Activated naive CD4-positive, alpha-beta T cell treated with anti-CD3 and anti-CD28 coated beads for 36 hours (primary cell): ENCODE results near the gene CNGB1. TPM values are rescaled to one million over a fixed set of nuclear protein-coding genes. Genes with fewer than 3 reads are reported as not detected.

Experiments used
- CTCF ChIA-PET: fragments of 350-600 bp; sonication (Branson Sonifier 250); formaldehyde crosslinking; loops from one replicate; lab custom pipeline; 2021; ENCODE audit warnings: antibody characterized with exemption; lab: Charles Lee
- DNase-seq: peaks from one replicate; pipeline ENCODE4 v3.0.0-alpha.2; 2020
- H3K27ac Mint-ChIP-seq: one replicate; pipeline ENCODE4 v1.8.0; 2021; ENCODE audit warnings: mild to moderate bottlenecking, mixed read lengths
- H3K27me3 Mint-ChIP-seq: one replicate; pipeline ENCODE4 v1.8.0; 2021; ENCODE audit warnings: low read depth, mixed read lengths
- H3K36me3 Mint-ChIP-seq: one replicate; pipeline ENCODE4 v1.8.0; 2021; ENCODE audit warnings: low read depth, mixed read lengths
- H3K4me1 Mint-ChIP-seq: one replicate; pipeline ENCODE4 v1.8.0; 2021; ENCODE audit warnings: low read depth, mixed read lengths
- H3K4me3 Mint-ChIP-seq: one replicate; pipeline ENCODE4 v1.8.0; 2021; ENCODE audit warnings: mild to moderate bottlenecking, moderate library complexity, mixed read lengths
- H3K9me3 Mint-ChIP-seq: one replicate; pipeline ENCODE4 v1.8.0; 2021; ENCODE audit warnings: mixed read lengths
- intact Hi-C: fragments of 100-400 bp; cut with micrococcal nuclease; formaldehyde crosslinking; loops from one replicate; pipeline ENCODE4 v1.15.1; 2023
- total RNA-seq, 2 experiments: library from RNA; stranded (reverse); gene quantifications; one replicate each; pipeline ENCODE4 v1.2.3, GENCODE V29; 2021

The CNGB1 gene
- total RNA-seq, 2 experiments from 2014 or later, result not detected

- Mint-ChIP-seq H3K4me1 (peaks cover 10% of the 10 kb centered on the region), H3K36me3 (no peaks in the 10 kb centered on the region), H3K9me3 (no peaks in the 10 kb centered on the region), H3K27me3 (peaks cover 12% of the 10 kb centered on the region), H3K4me3 (no peak overlapping the region), H3K27ac (no peak overlapping the region)
- DNase-seq, result no peak
- CTCF ChIA-PET, result interaction anchor here (0.6 kb wide), 1 partner anchor 55 kb away, joined by 5 read pairs; no protein-coding TSS in a partner anchor
- intact Hi-C loops, result no loop called here
Measured at GRCh38 chr16:57893217-57893558, 77.7 kb downstream of the CNGB1 start.

GRCh38 chr16:57892447-57893096 is 78.4 kb downstream of the CNGB1 start:
- peaks cover 12% of the 10 kb centered on the region for H3K27me3 Mint-ChIP-seq
- no peaks in the 10 kb centered on the region for H3K9me3 Mint-ChIP-seq
- H3K36me3 Mint-ChIP-seq, result no peaks in the 10 kb centered on the region
- no peak overlapping the region for H3K4me3 Mint-ChIP-seq
- H3K4me1 Mint-ChIP-seq, result peaks cover 10% of the 10 kb centered on the region
- intact Hi-C loops, result no loop called here
- DNase-seq, result peak; percentile 12
- CTCF ChIA-PET, result interaction anchor here (0.6 to 1.3 kb wide), 2 partner anchors 55 to 135 kb away, joined by 3 to 5 read pairs; no protein-coding TSS in a partner anchor
- no peak overlapping the region for H3K27ac Mint-ChIP-seq

- CTCF ChIA-PET, result interaction anchor here (0.7 to 1.3 kb wide), 2 partner anchors 48 to 135 kb away, joined by 3 to 7 read pairs; no protein-coding TSS in a partner anchor
- no peak overlapping the region for H3K27ac Mint-ChIP-seq
- no peaks in the 10 kb centered on the region for H3K36me3 Mint-ChIP-seq
- H3K9me3 Mint-ChIP-seq, result no peaks in the 10 kb centered on the region
- peaks cover 12% of the 10 kb centered on the region for H3K27me3 Mint-ChIP-seq
- H3K4me3 Mint-ChIP-seq, result no peak overlapping the region
- no peak for DNase-seq
- H3K4me1 Mint-ChIP-seq, result peaks cover 10% of the 10 kb centered on the region
- intact Hi-C loops, result no loop called here
Measured at GRCh38 chr16:57892041-57892440, 78.9 kb downstream of the CNGB1 start.

- Mint-ChIP-seq H3K27me3 (peaks cover 19% of the 10 kb centered on the region), H3K27ac (no peak overlapping the region), H3K4me1 (peaks cover 10% of the 10 kb centered on the region), H3K9me3 (no peaks in the 10 kb centered on the region), H3K4me3 (no peak overlapping the region), H3K36me3 (no peaks in the 10 kb centered on the region)
- intact Hi-C loops, result no loop called here
- no peak for DNase-seq
- CTCF ChIA-PET, result interaction anchor here (0.6 kb wide), 1 partner anchor 386 kb away, joined by 7 read pairs; no protein-coding TSS in a partner anchor
Measured at GRCh38 chr16:57890752-57891111, 80.2 kb downstream of the CNGB1 start.

- no peak overlapping the region for H3K27ac Mint-ChIP-seq
- intact Hi-C loops, result no loop called here
- H3K9me3 Mint-ChIP-seq, result no peaks in the 10 kb centered on the region
- H3K4me3 Mint-ChIP-seq, result no peak overlapping the region
- H3K4me1 Mint-ChIP-seq, result peaks cover 10% of the 10 kb centered on the region
- H3K27me3 Mint-ChIP-seq, result peaks cover 24% of the 10 kb centered on the region
- CTCF ChIA-PET, result interaction anchor here (0.6 kb wide), 2 partner anchors 32 to 385 kb away, joined by 3 to 7 read pairs; no protein-coding TSS in a partner anchor
- no peaks in the 10 kb centered on the region for H3K36me3 Mint-ChIP-seq
- no peak for DNase-seq
Measured at GRCh38 chr16:57889960-57890751, 80.8 kb downstream of the CNGB1 start.

DNA sequence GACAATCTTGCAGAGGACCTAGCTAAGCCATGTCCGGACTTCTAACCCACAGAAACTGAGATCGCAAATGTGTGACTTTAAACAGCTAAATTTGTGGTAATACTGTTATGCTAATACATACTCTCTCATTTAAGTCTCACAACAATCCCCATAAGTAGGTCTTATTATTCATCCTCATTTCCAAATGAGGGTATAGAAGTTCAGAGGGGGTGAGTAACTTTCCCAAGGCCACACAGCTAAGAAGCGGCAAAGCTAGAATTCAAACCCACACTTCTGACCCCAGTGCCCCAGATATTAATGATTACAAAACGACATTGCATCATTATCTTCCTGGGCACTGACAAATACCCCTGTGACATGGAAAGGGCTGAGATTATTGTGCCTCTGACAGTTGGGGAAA is 81.4 kb downstream of the CNGB1 start:
- DNase-seq, result no peak
- H3K4me1 Mint-ChIP-seq, result peaks cover 7% of the 10 kb centered on the region
- intact Hi-C loops, result no loop called here
- CTCF ChIA-PET, result interaction anchor here (0.5 to 0.6 kb wide), 2 partner anchors 31 to 199 kb away, joined by 3 read pairs; no protein-coding TSS in a partner anchor
- H3K27ac Mint-ChIP-seq, result no peak overlapping the region
- H3K27me3 Mint-ChIP-seq, result peaks cover 26% of the 10 kb centered on the region
- no peaks in the 10 kb centered on the region for H3K9me3 Mint-ChIP-seq
- H3K4me3 Mint-ChIP-seq, result no peak overlapping the region
- no peaks in the 10 kb centered on the region for H3K36me3 Mint-ChIP-seq

- no peaks in the 10 kb centered on the region for H3K9me3 Mint-ChIP-seq
- intact Hi-C loops, result no loop called here
Measured at GRCh38 chr16:57889111-57889510, 81.8 kb downstream of the CNGB1 start.

DNA sequence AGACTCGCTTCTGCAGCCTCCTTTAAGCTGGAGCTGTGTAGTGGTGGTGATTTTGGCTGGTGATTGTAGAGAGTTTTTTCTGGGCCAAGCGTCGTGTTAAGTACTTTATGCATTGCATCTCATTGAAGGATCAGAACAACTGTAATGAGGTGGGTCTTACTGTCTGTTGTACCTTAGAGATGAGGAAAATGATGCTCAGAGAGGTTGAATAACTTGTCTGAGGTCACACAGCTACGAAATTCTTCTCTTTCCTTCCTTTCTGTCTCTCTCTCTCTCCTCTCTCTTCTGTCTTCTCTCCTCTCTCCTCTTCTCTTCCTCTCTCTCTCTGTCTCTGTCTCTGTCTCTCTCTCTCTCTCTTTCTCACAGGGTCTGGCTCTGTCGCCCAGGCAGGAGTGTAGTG is 82.8 kb downstream of the CNGB1 start:
- H3K9me3 Mint-ChIP-seq, result no peaks in the 10 kb centered on the region
- H3K4me1 Mint-ChIP-seq, result peaks cover 4% of the 10 kb centered on the region
- no peak overlapping the region for H3K4me3 Mint-ChIP-seq
- no peak overlapping the region for H3K27ac Mint-ChIP-seq
- H3K27me3 Mint-ChIP-seq, result peaks cover 34% of the 10 kb centered on the region
- H3K36me3 Mint-ChIP-seq, result no peaks in the 10 kb centered on the region
- DNase-seq, result no peak
- CTCF ChIA-PET, result no interaction called here
- intact Hi-C loops, result no loop called here

More at GRCh38 chr16:57889111-57889510, 81.8 kb downstream of the CNGB1 start:
- Mint-ChIP-seq H3K4me3 (no peak overlapping the region), H3K27me3 (peaks cover 29% of the 10 kb centered on the region), H3K4me1 (peaks cover 7% of the 10 kb centered on the region), H3K27ac (no peak overlapping the region), H3K36me3 (no peaks in the 10 kb centered on the region)
- CTCF ChIA-PET, result interaction anchor here (0.5 kb wide), 1 partner anchor 200 kb away, joined by 3 read pairs; no protein-coding TSS in a partner anchor
- DNase-seq, result no peak

DNA sequence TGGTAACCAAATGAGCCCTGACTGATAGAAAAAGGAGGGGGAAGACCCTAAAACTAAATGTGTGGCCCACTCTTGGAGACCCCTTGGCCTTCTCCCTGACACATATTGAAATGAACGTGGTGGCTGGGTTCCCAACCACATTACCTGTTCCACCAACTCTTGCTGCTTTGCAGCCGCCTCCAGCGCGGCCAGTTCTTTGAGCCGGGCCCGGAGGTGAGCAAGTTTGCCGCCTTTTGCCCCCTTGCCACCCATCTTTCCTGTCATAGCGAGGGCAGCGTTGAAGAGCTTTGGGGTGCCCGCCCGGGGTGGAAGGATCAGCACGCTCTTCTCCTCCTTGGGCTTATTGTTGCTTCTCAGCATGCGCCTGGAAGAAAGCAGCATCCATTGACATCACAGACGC is 83.2 kb downstream of the CNGB1 start:
- no peak overlapping the region for H3K27ac Mint-ChIP-seq
- intact Hi-C loops, result no loop called here
- no peaks in the 10 kb centered on the region for H3K9me3 Mint-ChIP-seq
- peaks cover 33% of the 10 kb centered on the region for H3K27me3 Mint-ChIP-seq
- H3K4me3 Mint-ChIP-seq, result no peak overlapping the region
- no peak for DNase-seq
- H3K4me1 Mint-ChIP-seq, result peaks cover 4% of the 10 kb centered on the region
- no peaks in the 10 kb centered on the region for H3K36me3 Mint-ChIP-seq
- CTCF ChIA-PET, result no interaction called here

GRCh38 chr16:57886427-57886826 is 84.5 kb downstream of the CNGB1 start:
- no peak for DNase-seq
- Mint-ChIP-seq H3K27ac (no peak overlapping the region), H3K9me3 (no peaks in the 10 kb centered on the region), H3K4me3 (no peak overlapping the region), H3K36me3 (no peaks in the 10 kb centered on the region), H3K27me3 (peaks cover 29% of the 10 kb centered on the region), H3K4me1 (peaks cover 4% of the 10 kb centered on the region)
- intact Hi-C loops, result no loop called here
- CTCF ChIA-PET, result no interaction called here

DNA sequence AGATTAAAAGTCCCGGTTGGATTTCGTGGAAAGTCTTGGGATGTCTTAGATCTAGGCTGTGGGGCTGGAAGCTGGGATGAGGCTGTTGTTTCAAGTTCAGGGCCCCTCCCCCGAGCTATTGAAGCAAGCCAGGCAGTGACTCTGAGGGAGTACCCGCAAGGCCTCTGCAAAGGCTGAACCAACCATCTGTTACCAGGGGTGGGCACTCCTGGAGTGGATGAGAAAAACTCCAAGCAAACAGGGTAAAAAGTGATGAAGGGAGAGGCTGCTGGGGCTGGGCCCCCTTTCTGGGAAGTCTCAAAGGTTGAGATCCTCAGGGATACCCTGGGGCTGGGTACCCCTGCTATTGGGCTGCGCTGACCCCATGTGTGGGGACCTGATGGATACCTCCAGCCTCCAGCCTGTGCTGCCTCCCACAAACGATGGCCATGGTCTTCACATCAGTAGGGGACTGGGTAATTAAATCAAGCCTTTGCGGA is 86.2 kb downstream of the CNGB1 start:
- Mint-ChIP-seq H3K9me3 (no peaks in the 10 kb centered on the region), H3K27me3 (peaks cover 22% of the 10 kb centered on the region), H3K4me3 (no peak overlapping the region), H3K27ac (no peak overlapping the region), H3K36me3 (no peaks in the 10 kb centered on the region), H3K4me1 (peaks cover 4% of the 10 kb centered on the region)
- CTCF ChIA-PET, result no interaction called here
- intact Hi-C loops, result no loop called here
- no peak for DNase-seq

GRCh38 chr16:57883953-57884654 is 86.8 kb downstream of the CNGB1 start:
- Mint-ChIP-seq H3K9me3 (no peaks in the 10 kb centered on the region), H3K27me3 (peaks cover 22% of the 10 kb centered on the region), H3K4me3 (no peak overlapping the region), H3K27ac (no peak overlapping the region), H3K36me3 (no peaks in the 10 kb centered on the region), H3K4me1 (peaks cover 4% of the 10 kb centered on the region)
- no peak for DNase-seq
- intact Hi-C loops, result no loop called here
- CTCF ChIA-PET, result no interaction called here
